GM21825 (cell line): ENCODE data around the gene ATAD2B.
A peak's percentile ranks its signal among the peaks of the same experiment; 100 is the strongest.

Source experiments
- ATAC-seq: cut with Tn5 transposase; IDR thresholded peaks from one replicate; pipeline ENCODE4 v1.9.1; 2021; ENCODE audit warnings: mild to moderate bottlenecking, moderate library complexity; ENCODE audit not compliant: unreplicated experiment

Gene ATAD2B

DNA sequence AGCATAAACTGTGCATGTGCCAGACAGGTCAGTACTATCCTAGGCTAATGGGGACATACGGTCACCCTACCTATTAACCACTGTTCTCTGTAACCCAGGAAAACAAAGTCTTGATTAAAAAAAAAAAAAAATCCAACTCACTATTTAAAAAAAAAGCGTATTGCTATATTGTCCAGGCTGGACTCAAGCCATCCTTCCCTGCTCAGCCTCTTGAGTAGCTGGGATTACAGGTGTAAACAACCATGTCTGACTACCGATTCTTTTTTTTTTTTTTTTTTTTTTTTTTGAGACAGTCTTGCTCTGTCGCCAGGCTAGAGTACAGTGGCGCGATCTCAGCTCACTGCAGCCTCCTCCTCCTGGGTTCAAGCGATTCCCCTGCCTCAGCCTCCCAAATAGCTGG, 11.6 kb downstream of the ATAD2B start:
- ATAC-seq: no peak

DNA sequence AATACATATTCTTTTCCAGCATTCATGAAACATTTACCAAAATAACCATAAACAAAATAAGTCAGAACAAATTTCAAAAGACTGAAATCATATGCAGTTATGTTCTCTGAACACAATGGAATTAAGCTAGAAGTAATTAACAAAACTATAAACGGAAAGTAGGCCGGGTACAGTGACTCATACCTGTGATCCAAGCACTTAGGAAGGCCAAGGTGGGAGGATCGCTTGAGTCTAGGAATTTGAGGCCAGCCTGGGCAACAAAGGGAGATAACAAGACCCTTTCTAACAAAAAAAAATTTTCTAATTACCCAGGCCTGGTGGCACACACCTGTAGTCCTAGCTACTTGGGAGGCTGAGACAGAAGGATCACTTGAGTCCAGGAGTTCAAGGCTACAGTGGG, 14.9 kb downstream of the ATAD2B start:
- ATAC-seq: no peak

DNA sequence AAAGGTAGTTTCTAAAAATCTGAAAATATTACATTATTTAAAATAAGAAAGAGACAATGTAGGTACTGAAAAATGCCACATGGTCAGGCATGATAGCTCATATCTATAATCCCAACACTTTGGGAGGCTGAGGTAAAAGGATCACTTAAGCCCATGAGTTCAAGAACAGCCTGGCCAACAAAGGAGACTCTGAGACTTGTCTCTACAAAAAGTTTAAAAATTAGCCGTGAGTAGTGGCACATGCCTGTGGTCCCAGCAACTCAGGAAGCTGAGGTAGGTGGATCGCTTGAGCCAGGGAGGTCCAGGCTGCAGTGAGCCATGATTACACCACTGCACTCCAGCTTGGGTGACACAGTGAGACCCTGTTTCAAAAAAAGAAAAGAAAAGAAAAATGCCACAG, 21.8 kb downstream of the ATAD2B start:
- no peak for ATAC-seq

DNA sequence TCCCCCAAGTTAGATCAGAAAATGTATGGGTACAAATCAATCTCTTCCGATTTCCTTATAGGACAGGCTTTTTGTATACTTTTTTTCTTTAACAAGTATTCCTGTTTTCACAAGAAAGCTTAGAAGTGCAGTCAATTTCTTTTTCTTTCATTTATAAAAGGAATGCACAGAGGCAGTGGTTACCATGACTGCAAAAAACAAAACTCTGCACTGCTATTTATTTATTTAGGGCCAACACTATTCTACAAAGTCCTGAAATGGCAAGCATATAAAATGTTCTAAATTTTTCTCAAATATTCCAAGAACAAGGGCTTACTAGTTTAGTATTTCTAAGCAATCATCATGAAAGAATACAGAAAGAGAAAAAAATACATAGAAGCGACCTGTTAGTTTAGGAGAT, 22.2 kb downstream of the ATAD2B start:
- ATAC-seq: no peak

DNA sequence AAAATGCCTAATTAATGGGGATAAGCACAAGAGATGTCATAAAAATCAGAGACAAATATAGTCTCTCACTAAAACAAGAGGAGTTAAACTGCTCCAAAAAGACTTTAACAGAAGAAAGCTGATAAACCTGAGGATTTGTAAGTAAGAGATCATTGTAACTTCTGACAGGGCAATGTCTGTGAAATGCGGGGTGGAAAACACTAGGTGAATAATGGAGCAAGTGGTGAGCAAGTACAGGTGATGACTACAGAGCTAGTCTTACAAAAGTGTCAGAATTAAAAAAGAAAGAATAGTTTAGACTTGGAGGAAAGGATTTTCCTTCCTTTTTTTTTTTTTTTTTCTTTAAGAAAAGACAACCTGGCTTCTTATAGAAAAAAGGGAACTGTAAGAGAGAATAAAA, 22.7 kb downstream of the ATAD2B start:
- no peak for ATAC-seq

DNA sequence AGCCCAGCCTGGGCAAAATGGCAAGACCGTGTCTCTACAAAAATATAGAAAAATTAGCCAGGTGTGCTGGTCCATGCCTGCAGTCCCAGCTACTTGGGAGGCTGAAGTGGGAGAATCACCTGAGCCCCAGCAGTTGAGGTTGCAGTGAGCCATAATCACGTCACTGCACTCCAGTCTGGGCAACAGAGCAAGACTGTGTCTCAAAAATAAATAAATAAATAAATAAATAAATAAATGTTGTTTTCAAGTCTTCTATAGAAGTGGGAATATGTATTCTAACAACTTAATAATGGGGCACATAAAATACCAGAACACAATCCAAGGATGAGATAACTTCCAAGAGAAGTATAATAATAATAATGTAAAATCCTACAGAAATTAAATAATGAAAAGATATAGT, 23.9 kb downstream of the ATAD2B start:
- no peak for ATAC-seq

DNA sequence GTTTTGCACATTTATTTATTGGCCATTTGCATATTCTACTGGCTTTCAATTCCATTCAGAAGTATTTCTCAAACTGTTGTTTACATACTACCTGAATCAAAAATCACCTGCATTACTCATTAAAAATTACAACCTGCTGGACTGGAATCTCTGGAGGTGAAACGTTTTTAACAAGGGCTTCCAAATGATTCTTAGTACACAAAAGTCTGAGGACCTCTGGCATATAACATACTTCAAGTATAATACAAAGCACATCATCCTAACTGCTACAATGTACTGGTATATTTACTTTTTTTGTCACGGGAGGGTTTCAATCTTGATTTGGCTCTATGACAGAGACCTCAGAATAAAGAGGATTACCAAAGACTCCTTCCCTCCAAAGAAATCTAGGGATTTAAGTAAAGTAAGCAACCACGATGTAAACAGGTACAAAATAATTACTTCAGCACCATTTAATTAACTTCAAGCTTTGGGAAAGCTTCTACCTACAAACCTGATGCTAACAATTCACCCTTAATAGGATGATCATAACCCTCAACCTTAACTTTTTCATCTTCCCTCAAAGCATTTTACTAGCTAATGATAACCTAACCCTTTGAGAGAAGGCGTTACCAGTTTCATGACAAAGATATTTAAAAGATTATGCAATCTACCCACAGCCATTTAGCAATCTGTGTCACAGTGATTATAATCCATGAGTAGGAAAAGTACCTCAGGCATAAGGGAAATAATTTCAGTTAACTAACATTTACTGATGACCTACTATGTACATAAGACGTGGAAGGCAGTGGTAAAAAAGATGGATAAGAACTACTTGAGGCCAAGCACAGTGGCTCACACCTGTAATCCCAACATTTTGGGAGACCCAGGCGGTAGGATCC, 24.7 kb downstream of the ATAD2B start:
- no peak for ATAC-seq

DNA sequence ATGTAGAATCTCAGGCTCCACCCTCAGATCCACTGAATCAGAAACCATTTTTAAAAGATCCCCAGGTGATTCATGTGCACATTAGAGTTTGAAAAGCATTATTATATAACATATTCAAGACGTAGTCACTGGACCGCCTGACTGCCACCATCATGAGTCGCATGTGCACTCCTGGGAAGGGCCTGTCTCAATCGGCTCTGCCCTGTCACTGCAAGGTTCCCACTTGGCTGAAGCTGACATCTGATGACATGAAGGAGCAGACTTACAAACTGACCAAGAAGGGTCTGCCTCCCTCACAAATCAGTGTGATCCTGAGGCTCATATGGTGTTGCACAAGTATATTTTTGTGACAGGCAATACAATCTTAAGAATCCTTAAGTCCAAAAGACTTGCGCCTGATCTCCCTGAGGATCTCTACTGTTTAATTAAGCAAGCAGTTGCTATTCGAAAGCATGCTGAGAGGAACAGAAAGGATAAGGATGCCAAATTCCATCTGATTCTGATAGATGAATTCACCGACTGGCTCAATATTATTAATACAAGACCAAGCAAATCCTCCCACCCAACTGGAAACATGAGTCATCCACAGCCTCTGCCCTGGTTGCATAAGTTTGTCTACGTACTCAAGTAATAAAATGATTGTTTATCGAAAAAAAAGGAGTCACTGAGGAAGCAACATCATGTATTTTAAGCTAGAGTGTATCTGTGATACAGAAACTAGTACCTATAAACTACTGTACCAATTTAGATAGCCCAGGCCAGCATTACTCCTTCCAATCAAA, 26.2 kb downstream of the ATAD2B start:
- no peak for ATAC-seq

DNA sequence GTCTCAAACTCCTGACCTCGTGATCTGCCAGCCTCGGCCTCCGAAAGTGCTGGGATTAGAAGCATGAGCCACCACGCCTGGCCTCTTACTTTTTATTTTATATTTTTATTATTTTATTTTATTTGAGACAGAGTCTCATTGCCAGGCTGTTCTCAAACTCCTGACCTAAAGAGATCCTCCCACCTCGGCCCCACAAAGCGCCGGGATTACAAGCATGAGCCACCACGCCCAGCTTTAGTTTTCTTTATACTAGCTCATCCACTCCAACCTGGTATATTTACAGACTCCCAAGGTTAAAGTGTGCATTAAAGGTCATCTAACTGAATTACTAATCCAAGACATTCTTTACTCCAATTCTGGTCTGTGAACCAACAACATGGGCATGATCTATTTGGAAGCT, 26.8 kb downstream of the ATAD2B start:
- ATAC-seq: no peak

DNA sequence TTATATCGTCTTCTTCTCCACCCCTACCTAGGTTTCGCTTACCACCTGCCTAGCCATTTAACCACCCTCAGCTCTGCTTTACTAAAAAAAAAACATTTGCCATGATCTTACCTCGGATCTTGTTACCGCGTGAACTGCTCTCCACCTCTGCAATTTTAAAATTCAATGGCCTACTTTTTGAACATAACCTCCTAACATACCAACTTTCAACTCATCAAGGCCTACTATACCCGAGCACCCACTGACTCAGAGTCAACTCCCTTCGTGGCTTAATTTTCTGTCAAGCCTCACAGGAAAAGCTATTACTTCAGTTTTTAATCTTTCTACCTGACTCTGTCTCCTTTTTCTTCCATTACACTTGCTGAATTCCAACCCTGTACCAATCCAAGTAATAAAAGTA, 55.7 kb downstream of the ATAD2B start:
- ATAC-seq: no peak

DNA sequence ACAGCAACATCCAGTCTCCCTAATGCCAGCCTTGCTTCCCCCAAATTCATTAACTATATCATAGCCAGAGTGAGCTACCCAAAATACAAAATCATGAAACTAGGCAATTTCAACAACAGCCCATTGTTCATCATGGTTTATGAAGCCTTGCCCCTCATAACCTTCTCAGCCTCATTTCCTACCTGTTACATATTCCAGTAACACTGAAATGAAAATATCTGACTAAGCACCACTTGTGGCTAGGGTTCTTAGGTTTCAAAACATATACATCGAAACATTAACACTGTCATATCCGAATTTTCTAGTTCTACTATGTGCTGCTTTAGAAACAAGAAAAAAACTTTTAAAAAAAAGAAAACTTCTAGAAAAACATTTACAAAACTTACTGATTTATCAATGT, 59.5 kb downstream of the ATAD2B start:
- no peak for ATAC-seq

DNA sequence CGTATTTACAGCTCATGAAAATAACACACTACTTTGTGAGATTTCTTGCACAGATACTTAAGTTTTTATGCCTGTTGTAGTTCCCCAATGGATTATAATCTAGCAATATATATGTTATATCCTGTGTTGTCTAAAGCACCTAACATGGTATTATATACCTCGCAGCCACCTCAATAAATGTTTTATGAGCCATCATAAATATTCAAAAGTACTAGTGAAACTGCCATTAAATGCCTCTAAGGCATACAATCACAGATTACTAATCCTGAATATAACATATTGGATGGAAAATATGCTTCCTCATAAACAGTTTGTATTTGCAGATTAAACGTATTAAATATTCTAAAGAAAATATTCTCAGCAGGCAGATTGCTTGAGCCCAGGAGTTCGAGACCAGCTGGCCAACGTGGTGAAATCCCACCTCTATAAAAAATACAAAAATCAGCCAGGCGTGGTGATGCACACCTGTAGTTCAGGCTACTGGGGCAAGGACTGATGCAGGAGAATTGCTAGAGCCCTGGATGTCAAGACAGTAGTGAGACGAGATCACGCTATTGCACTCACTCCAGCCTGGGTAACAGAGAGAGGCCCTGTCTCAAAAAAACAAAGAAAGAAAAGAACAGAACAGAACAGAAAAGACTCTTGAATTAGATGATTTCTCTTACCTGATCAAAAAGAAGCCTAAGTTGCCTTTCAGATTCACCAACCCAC, 64.1 kb downstream of the ATAD2B start:
- ATAC-seq: no peak

DNA sequence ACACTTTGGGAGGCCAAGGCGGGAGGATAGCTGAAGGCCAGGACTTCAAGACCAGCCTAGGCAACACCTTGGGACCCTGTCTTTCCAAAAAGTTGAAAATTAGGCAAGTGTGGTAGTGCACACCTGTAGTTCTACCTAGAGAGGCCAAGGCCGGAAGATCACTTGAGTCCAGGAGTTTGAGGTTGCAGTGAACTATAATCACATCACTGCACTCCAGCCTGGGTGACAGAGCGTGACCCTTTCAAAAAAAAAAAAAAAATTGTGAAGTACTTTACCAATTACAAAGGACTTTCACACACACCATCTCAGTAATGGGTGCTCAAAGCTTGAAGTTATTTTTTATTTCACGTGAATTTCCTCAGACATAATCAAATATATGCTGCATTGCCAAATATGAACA, 65.0 kb downstream of the ATAD2B start:
- no peak for ATAC-seq

DNA sequence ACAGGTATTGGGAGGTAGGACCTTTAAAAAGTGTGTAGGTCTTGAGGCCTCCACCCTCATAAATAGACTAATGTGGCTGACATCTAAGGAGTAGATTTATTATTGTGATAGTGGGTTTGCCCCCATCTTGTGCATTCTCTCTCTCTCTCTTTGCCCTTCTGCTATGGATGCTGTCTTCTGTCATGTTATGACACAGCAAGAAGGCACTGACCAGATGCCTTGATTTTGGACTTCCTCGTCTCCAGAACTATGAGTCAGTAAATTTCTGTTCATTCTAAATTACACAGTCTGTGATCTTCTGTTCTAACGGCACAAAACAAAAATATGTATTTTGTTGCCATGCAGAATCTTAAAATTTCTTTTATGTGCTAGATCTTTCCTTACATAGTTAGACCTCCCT, 66.9 kb downstream of the ATAD2B start:
- no peak for ATAC-seq

DNA sequence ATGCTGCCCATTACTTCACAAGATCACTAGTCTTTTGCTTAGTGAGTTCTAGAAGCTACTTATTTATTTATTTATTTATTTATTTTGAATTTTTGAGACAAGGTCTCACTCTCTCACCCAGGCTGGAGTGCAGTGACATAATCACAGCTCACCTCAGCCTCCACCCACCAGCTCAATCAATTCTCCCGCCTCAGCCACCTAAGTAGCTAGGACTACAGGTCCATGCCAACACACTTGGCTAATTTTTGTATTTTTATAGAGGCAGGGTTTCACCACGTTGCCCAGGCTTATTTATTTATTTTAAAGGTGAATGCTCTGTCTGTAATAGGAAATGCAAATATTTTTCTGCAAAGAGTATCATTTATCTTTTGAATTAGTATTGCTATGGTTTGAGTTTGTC, 67.7 kb downstream of the ATAD2B start:
- ATAC-seq: no peak

DNA sequence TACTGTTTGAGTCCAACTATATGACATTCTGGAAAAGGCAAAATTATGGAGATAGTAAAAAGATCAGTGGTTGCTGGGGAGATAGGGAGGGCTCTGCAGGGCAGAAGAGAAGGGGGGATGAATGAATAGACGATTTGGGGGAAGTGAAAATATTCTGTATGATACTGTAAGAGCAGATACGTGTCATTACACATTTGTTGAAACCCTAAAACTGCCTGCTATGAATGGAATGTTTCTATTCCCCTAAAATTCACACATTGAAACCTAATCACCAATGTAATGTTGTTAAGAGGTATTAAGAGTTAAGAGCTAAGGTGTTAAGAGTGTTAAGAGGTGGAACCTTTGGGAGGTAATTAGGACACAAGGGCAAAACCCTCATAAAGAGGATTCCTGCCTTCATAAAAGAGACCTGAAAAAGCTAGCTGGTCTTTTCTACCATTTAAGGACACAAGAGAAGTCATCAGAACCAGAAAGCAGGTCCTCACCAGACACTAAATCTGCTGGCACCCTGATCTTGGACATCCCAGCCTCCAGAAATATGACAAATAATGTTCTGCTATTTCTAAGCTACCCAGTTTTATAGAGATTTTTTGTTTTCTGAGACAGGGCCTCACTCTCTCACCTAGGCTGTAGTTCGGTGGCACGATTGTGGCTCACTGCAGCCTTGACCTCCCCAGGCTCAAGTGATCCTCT, 76.2 kb downstream of the ATAD2B start:
- ATAC-seq: peak; percentile 73

DNA sequence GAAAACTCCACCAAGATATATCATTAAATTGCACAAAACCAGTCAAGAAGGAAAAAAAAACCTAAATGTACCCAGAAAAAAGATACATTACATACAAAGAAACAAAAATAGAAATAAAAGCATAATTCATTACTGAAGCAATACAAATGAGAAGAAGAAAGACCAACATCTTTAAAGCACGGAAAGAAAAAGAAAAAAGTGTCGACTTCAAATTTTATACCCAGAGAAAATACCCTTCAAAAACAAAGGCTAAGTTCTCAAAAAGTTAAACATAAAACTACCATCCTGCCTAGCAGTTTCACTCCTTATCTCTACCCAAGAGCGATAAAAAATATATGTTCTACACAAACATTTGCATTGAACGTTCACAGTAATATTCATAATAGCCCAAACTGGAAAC, 82.0 kb downstream of the ATAD2B start:
- ATAC-seq: no peak

DNA sequence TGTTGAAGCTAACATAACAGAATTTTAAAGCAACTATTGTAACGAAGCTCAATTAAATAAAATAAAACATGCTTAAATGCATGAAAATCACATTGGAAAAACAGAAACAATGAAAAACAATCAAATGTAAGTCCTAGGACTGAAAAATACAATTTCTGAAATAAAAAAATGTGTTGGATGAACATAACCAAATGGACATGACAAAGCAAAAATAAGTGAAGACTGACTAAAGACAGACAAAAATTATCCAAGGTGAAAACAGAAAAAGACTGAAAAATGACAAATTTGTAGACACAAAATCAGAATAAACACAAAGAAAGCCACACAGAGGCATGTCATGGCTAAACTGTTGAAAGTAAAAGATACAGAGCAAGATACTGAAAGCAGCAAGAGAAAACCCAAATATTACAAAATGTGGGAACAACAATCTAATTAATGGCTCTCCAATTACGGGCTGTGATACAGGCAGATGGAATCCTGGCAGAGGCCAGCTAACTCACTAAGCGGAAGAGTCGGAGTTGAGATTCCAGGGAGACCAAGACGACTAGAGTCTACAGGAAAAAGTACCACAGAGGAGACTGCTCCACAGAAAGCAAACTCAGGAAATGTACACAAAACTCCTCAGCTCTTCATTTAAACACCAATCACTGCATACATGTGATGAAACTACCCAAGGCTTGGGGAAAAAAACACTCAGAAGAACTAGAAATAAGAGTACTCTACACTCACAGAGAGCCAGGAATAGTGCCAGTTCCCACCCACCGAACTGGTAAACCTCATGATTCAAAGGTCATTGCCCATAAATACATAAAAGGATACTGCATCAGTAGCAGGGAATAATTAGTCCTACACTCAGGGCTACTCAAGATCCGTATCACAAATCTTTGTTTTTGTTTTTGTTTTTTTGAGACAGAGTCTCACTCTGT, 83.6 kb downstream of the ATAD2B start:
- ATAC-seq: no peak

DNA sequence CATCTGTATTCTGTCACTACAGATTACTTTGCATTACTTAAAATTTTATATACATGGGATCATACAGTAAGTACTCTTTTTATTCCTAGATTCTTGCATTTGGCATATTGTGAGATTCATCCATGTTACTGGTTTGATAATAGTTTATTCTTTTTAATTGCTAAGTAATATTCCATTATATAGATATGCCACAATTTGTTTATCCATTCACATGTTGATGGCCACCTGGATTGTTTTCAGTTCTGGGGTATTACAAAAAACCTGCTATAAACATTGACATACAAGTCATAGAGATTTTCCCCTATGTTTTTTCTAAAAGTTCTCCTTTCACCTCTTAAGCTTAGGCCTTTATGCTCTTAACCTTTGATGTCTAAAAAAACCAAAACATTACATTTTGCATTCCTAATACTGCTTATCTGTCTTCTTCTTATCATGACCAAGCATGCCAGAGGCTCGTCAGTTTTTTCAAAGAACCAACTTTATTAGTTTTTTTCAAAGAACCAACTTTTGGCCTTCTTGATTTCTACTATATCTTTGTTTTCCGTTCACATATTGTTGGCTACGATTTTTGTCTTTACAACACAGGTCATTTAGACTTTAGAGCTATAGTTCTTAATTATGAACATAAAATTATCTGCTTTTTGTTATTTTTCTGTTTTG, 86.9 kb downstream of the ATAD2B start:
- ATAC-seq: no peak
